Jurkat, Clone E6-1 (cell line): ENCODE measurements around the gene ZNF460.
A peak's percentile ranks its signal among the peaks of the same experiment; 100 is the strongest.

Experiments
- DNase-seq: peaks from one replicate; pipeline ENCODE4 v3.0.0-alpha.2; 2011; ENCODE audit warnings: low read depth, low spot score
- H3K4me3 ChIP-seq: 2 replicates; pipeline ENCODE4 v1.5.1; 2011; ENCODE audit warnings: mild to moderate bottlenecking, low read length, control low read depth, moderate library complexity

The ZNF460 gene

DNA sequence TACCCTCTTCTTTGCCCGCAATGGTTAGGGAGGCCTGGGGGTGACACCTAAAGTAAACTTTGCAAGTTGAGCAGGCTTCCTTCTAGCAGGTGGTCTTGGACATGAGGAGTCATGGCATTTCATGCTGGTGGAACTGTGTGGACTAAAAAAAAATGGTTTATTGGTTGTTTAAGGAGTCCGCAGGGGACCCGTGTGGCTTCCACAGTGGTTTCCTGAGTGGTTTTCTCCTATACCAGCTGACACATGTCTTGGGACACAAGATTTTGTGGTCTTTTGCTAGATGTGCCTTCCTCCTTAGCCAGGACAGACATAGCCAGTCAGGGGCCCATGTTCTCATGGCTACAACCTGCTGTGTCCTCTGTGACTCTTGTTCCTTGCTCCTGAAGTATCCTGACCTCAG lies 41.5 kb downstream of the ZNF460 start:
- no peak for DNase-seq
- H3K4me3 ChIP-seq: peak overlapping the region; percentile 89

DNA sequence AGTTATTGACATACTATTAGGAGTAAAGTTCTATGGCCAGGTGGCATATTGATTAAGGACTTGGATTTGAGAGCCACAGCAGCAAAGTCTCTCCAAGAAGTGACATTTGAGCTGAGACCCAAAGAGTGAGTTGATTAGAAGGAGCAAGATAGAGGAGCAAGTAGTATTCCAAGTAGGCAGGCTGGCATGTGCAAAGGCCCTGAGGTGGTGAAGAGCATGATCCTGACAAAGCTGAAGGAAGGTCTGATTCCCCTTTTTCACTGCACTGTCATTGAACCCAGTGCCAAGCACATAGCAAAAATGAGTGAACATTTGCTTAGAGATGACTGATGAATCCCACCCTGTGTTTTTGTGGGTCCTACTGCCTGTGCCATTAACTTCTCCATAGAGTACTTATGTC lies 44.7 kb downstream of the ZNF460 start:
- DNase-seq: no peak
- no peak overlapping the region for H3K4me3 ChIP-seq

DNA sequence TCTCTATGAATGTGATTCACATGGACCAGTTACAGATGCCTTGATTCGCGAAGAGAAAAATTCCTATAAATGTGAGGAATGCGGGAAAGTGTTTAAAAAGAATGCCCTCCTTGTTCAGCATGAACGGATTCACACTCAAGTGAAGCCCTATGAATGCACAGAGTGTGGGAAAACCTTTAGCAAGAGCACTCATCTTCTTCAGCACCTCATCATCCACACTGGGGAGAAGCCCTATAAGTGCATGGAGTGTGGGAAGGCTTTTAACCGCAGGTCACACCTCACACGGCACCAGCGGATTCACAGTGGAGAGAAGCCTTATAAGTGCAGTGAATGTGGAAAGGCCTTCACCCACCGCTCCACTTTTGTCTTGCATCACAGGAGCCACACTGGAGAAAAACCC lies 47.7 kb downstream of the ZNF460 start:
- no peak overlapping the region for H3K4me3 ChIP-seq
- DNase-seq: no peak

DNA sequence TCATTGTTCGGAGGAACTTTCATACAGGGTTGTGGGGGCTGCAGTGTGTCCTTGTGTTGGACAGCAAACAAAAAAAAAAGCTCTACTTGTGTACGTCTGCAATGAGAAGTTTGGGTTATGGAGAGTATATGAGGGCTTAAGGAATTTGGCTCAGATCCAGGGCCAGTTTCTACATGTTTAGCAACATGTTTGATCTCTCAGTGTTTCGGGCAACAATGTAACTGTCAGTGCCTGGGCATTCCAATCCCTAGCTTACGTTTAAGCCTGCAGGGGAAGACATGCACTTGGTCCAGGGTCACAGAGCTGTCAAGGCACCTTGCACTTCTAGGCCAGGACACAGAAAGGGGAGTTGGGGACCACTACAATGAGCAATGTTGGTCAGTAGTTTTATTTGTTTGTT lies 53.9 kb downstream of the ZNF460 start:
- no peak for DNase-seq

DNA sequence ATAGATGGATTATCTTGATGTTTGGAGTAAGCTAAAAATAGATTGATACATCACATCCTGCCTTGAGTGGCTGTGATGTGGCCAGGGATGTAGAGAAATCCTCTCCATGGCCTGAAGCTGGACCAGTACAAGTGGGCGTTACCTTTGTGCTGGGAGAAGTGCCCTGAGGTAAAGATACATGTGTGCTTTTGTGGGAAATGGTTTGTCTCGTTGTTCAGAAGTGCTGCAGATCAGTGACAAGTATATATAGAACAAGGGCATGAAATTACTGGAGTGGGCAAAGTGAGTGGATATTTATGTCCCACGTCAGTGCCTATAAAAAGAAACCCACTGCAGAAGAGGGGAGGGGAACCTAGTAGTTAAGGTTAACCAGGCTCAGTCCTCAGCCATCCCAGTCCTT lies 58.6 kb downstream of the ZNF460 start:
- no peak for DNase-seq
- H3K4me3 ChIP-seq: no peak overlapping the region

More for the DNA sequence above, 53.9 kb downstream of the ZNF460 start:
- H3K4me3 ChIP-seq: no peak overlapping the region

DNA sequence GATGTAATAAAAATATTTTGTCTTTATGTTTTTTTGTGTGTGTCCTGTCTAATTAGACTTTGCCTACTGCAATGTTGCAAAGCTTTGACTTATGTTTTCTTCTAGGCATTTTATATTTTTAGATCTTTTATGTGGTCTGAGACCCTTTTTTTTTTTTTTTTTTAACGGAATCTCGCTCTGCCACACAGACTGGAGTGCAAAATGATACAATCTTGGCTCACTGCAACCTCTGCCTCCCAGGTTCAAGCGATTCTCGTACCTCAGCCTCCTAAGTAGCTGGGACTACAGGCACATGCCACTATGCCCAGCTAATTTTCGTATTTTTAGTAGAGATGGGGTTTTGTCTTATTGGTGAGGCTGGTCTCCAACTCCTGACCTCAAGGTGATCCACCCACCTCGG lies 62.3 kb downstream of the ZNF460 start:
- peak; percentile 61 for DNase-seq
- H3K4me3 ChIP-seq: no peak overlapping the region; the same call in 1 of the 2 replicates
